ENCODE results near the gene OGG1.

DNA sequence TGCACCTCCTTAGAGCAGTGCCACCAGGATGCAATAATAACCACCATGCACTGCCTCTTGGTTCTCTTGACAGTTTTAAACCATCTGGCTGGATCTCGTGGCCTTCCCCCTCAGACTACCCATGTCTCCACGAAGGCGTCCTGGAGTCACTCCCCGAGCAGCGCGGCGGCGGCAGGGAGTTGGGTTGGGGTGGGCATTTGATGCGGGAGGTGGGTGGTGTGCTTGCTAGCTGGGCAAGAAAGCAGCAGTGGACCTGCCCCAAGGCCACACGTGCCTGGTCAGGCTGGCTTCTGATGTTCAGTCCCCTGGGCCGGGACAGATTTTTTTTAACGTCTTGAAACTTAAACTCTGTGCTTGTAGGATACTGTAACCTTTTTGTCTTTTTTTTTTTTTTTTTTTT lies 56.4 kb downstream of the OGG1 start:
- TF ChIP-seq, protein P1, sequence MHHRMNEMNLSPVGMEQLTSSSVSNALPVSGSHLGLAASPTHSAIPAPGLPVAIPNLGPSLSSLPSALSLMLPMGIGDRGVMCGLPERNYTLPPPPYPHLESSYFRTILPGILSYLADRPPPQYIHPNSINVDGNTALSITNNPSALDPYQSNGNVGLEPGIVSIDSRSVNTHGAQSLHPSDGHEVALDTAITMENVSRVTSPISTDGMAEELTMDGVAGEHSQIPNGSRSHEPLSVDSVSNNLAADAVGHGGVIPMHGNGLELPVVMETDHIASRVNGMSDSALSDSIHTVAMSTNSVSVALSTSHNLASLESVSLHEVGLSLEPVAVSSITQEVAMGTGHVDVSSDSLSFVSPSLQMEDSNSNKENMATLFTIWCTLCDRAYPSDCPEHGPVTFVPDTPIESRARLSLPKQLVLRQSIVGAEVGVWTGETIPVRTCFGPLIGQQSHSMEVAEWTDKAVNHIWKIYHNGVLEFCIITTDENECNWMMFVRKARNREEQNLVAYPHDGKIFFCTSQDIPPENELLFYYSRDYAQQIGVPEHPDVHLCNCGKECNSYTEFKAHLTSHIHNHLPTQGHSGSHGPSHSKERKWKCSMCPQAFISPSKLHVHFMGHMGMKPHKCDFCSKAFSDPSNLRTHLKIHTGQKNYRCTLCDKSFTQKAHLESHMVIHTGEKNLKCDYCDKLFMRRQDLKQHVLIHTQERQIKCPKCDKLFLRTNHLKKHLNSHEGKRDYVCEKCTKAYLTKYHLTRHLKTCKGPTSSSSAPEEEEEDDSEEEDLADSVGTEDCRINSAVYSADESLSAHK (tag by site-specific recombination; IDR thresholded peaks at IDR 0.05) = no peak
- TF ChIP-seq, protein P2, sequence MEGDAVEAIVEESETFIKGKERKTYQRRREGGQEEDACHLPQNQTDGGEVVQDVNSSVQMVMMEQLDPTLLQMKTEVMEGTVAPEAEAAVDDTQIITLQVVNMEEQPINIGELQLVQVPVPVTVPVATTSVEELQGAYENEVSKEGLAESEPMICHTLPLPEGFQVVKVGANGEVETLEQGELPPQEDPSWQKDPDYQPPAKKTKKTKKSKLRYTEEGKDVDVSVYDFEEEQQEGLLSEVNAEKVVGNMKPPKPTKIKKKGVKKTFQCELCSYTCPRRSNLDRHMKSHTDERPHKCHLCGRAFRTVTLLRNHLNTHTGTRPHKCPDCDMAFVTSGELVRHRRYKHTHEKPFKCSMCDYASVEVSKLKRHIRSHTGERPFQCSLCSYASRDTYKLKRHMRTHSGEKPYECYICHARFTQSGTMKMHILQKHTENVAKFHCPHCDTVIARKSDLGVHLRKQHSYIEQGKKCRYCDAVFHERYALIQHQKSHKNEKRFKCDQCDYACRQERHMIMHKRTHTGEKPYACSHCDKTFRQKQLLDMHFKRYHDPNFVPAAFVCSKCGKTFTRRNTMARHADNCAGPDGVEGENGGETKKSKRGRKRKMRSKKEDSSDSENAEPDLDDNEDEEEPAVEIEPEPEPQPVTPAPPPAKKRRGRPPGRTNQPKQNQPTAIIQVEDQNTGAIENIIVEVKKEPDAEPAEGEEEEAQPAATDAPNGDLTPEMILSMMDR (tag by site-specific recombination; IDR thresholded peaks at IDR 0.05) = no peak
- TF ChIP-seq ZNF76 (tag by site-specific recombination; IDR thresholded peaks at IDR 0.05; ENCODE audit: borderline replicate concordance, low read depth) (no peak), ZNF791 (tag by site-specific recombination; IDR thresholded peaks at IDR 0.05) (no peak), ZNF114 (tag by site-specific recombination; IDR thresholded peaks at IDR 0.05) (no peak), GLI4 (tag by site-specific recombination; IDR thresholded peaks at IDR 0.05) (no peak), KLF10 (tag by site-specific recombination; IDR thresholded peaks at IDR 0.05) (no peak), ZNF140 (tag by site-specific recombination; IDR thresholded peaks at IDR 0.05) (no peak), SETDB1 (IDR thresholded peaks at IDR 0.05; ENCODE audit: insufficient read length, low read length) (no peak)
- TF ChIP-seq, protein P3, sequence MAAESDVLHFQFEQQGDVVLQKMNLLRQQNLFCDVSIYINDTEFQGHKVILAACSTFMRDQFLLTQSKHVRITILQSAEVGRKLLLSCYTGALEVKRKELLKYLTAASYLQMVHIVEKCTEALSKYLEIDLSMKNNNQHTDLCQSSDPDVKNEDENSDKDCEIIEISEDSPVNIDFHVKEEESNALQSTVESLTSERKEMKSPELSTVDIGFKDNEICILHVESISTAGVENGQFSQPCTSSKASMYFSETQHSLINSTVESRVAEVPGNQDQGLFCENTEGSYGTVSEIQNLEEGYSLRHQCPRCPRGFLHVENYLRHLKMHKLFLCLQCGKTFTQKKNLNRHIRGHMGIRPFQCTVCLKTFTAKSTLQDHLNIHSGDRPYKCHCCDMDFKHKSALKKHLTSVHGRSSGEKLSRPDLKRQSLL (tag by site-specific recombination; IDR thresholded peaks at IDR 0.05) = no peak

Measured in HEK293 (cell line).